HG03097 (cell line): Measurements from ENCODE around the gene CCDC28A.

Experiments
- ATAC-seq: cut with Tn5 transposase; IDR thresholded peaks from one replicate; pipeline ENCODE4 v1.9.1; 2021; ENCODE audit not compliant: unreplicated experiment, low FRiP score

Gene CCDC28A

GRCh38 chr6:138830248-138830647, 56.7 kb downstream of the CCDC28A start:
- ATAC-seq = no peak

GRCh38 chr6:138832182-138832581, 58.6 kb downstream of the CCDC28A start:
- no peak for ATAC-seq

- ATAC-seq = no peak
Measured at GRCh38 chr6:138833816-138834539, 60.4 kb downstream of the CCDC28A start.

DNA sequence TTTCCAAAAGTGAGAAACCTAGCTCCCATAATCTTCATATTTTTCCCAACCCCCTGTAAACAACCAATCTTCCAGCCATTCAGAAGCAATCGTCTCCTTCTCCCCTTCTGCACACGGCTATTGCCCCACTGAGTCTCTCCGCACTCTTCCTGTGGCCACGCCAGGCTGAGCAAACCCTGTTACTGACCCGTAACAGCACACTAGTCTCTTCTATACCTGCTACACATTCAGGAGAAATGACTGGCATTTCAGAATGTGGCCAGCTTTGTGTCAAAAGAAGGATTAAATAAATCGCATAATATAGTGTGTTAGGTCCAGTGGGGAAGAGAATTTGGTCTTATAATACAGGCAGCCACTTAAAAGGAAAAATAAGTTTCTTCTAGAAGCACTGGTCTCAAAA, 63.7 kb downstream of the CCDC28A start:
- ATAC-seq = no peak
